ES-I3 (cell line): ENCODE results near the gene EPM2A.

Source experiments
- H3K36me3 ChIP-seq: 2 replicates; pipeline ENCODE4 v1.6.1; 2013; ENCODE audit warnings: mild to moderate bottlenecking, low read length, control low read depth, moderate library complexity; ENCODE audit not compliant: insufficient read depth
- H3K4me1 ChIP-seq: 2 replicates; pipeline ENCODE4 v1.6.1; 2013; ENCODE audit warnings: mild to moderate bottlenecking, control low read depth, low read length; ENCODE audit not compliant: insufficient read depth
- H3K9ac ChIP-seq: 2 replicates; pipeline ENCODE4 v1.6.1; 2013; ENCODE audit warnings: low read depth, mild to moderate bottlenecking, low read length, moderate library complexity
- H3K9me3 ChIP-seq: 2 replicates; pipeline ENCODE4 v1.6.1; 2013; ENCODE audit warnings: mild to moderate bottlenecking, low read length, moderate library complexity; ENCODE audit not compliant: control insufficient read depth, insufficient read depth

Gene EPM2A

GRCh38 chr6:145629478-145629877, 105.8 kb downstream of the EPM2A start:
- H3K4me1 ChIP-seq = no peaks in the 10 kb centered on the region
- no peaks in the 10 kb centered on the region for H3K9me3 ChIP-seq
- no peaks in the 10 kb centered on the region for H3K36me3 ChIP-seq
- no peak overlapping the region for H3K9ac ChIP-seq

GRCh38 chr6:145627451-145627850, 107.9 kb downstream of the EPM2A start:
- H3K9ac ChIP-seq = no peak overlapping the region
- no peaks in the 10 kb centered on the region for H3K36me3 ChIP-seq
- no peaks in the 10 kb centered on the region for H3K4me1 ChIP-seq
- H3K9me3 ChIP-seq = no peaks in the 10 kb centered on the region

GRCh38 chr6:145626857-145627256, 108.5 kb downstream of the EPM2A start:
- no peak overlapping the region for H3K9ac ChIP-seq
- H3K4me1 ChIP-seq = no peaks in the 10 kb centered on the region
- H3K36me3 ChIP-seq = no peaks in the 10 kb centered on the region
- no peaks in the 10 kb centered on the region for H3K9me3 ChIP-seq

GRCh38 chr6:145623231-145623630, 112.1 kb downstream of the EPM2A start:
- Histone ChIP-seq H3K9me3 (no peaks in the 10 kb centered on the region), H3K4me1 (no peaks in the 10 kb centered on the region), H3K36me3 (no peaks in the 10 kb centered on the region), H3K9ac (no peak overlapping the region)

GRCh38 chr6:145621776-145622175, 113.5 kb downstream of the EPM2A start:
- no peaks in the 10 kb centered on the region; the same call in 1 of the 2 replicates for H3K9me3 ChIP-seq
- H3K9ac ChIP-seq = no peak overlapping the region
- no peaks in the 10 kb centered on the region for H3K4me1 ChIP-seq
- no peaks in the 10 kb centered on the region for H3K36me3 ChIP-seq

- no peak overlapping the region for H3K9ac ChIP-seq
- H3K4me1 ChIP-seq = no peaks in the 10 kb centered on the region
- H3K9me3 ChIP-seq = no peaks in the 10 kb centered on the region; the same call in 1 of the 2 replicates
- H3K36me3 ChIP-seq = no peaks in the 10 kb centered on the region
Measured at GRCh38 chr6:145620088-145620487, 115.2 kb downstream of the EPM2A start.

GRCh38 chr6:145609521-145609920, 125.8 kb downstream of the EPM2A start:
- Histone ChIP-seq H3K4me1 (no peaks in the 10 kb centered on the region), H3K36me3 (no peaks in the 10 kb centered on the region), H3K9ac (no peak overlapping the region), H3K9me3 (no peaks in the 10 kb centered on the region)

GRCh38 chr6:145608850-145609249, 126.5 kb downstream of the EPM2A start:
- no peaks in the 10 kb centered on the region for H3K9me3 ChIP-seq
- H3K9ac ChIP-seq = no peak overlapping the region
- no peaks in the 10 kb centered on the region for H3K36me3 ChIP-seq
- no peaks in the 10 kb centered on the region for H3K4me1 ChIP-seq

- Histone ChIP-seq H3K4me1 (no peaks in the 10 kb centered on the region), H3K9ac (no peak overlapping the region), H3K36me3 (no peaks in the 10 kb centered on the region), H3K9me3 (no peaks in the 10 kb centered on the region)
Measured at GRCh38 chr6:145603991-145604390, 131.3 kb downstream of the EPM2A start.

GRCh38 chr6:145603424-145603833, 131.9 kb downstream of the EPM2A start:
- H3K36me3 ChIP-seq = no peaks in the 10 kb centered on the region
- H3K4me1 ChIP-seq = no peaks in the 10 kb centered on the region
- H3K9ac ChIP-seq = no peak overlapping the region
- no peaks in the 10 kb centered on the region for H3K9me3 ChIP-seq

- Histone ChIP-seq H3K36me3 (no peaks in the 10 kb centered on the region), H3K9me3 (no peaks in the 10 kb centered on the region), H3K9ac (no peak overlapping the region), H3K4me1 (no peaks in the 10 kb centered on the region)
Measured at GRCh38 chr6:145602726-145603326, 132.5 kb downstream of the EPM2A start.

- no peaks in the 10 kb centered on the region for H3K9me3 ChIP-seq
- H3K4me1 ChIP-seq = no peaks in the 10 kb centered on the region
- no peaks in the 10 kb centered on the region for H3K36me3 ChIP-seq
- H3K9ac ChIP-seq = no peak overlapping the region
Measured at GRCh38 chr6:145601397-145601796, 133.9 kb downstream of the EPM2A start.

GRCh38 chr6:145600299-145600698, 135.0 kb downstream of the EPM2A start:
- H3K9ac ChIP-seq = no peak overlapping the region
- H3K4me1 ChIP-seq = no peaks in the 10 kb centered on the region
- no peaks in the 10 kb centered on the region for H3K36me3 ChIP-seq
- H3K9me3 ChIP-seq = no peaks in the 10 kb centered on the region

- H3K4me1 ChIP-seq = no peaks in the 10 kb centered on the region
- H3K36me3 ChIP-seq = no peaks in the 10 kb centered on the region
- H3K9me3 ChIP-seq = no peaks in the 10 kb centered on the region
- H3K9ac ChIP-seq = no peak overlapping the region
Measured at GRCh38 chr6:145588981-145589380, 146.3 kb downstream of the EPM2A start.

- Histone ChIP-seq H3K4me1 (no peaks in the 10 kb centered on the region), H3K36me3 (no peaks in the 10 kb centered on the region), H3K9me3 (no peaks in the 10 kb centered on the region), H3K9ac (no peak overlapping the region)
Measured at GRCh38 chr6:145587334-145587733, 148.0 kb downstream of the EPM2A start.

GRCh38 chr6:145583753-145584152, 151.6 kb downstream of the EPM2A start:
- H3K36me3 ChIP-seq = no peaks in the 10 kb centered on the region
- no peaks in the 10 kb centered on the region for H3K9me3 ChIP-seq
- no peaks in the 10 kb centered on the region for H3K4me1 ChIP-seq
- H3K9ac ChIP-seq = no peak overlapping the region
